GM12878 (cell line): ENCODE measurements around the gene CCDC24. TPM values are rescaled to one million over a fixed set of nuclear protein-coding genes. Genes with fewer than 3 reads are reported as not detected.

Experiments
- BCL11A ChIP-seq: IDR thresholded peaks from 2 replicates; pipeline ENCODE4 v1.6.1; 2011; ENCODE audit warnings: low read depth, low read length
- CHD4 ChIP-seq: fragments of 200-600 bp; sonication (generic); IDR thresholded peaks from 2 replicates; pipeline ENCODE4 v1.6.1; 2016; ENCODE audit warnings: mild to moderate bottlenecking
- EGR1 ChIP-seq, 2 experiments: IDR thresholded peaks; 1 replicate in 1 of 2; 2 replicates in 1 of 2; pipeline ENCODE4 v1.6.1; 2011 to 2012; ENCODE audit warnings: low read depth in 2 of 2, low read length in 2 of 2, borderline replicate concordance in 1 of 2, mild to moderate bottlenecking in 1 of 2, moderate library complexity in 1 of 2
- HDGF ChIP-seq: fragments of 450-650 bp; IDR thresholded peaks from 2 replicates; pipeline ENCODE4 v1.6.1; 2016; ENCODE audit warnings: antibody characterized with exemption
- TARDBP ChIP-seq: IDR thresholded peaks from 2 replicates; pipeline ENCODE4 v1.6.1; 2016; ENCODE audit warnings: borderline replicate concordance
- TCF7 ChIP-seq: IDR thresholded peaks from 2 replicates; pipeline ENCODE4 v1.6.1; 2014; ENCODE audit warnings: antibody characterized with exemption, borderline replicate concordance
- ZNF24 ChIP-seq: fragments of 450-650 bp; IDR thresholded peaks from 2 replicates; pipeline ENCODE4 v1.6.1; 2017; ENCODE audit warnings: antibody characterized with exemption, mild to moderate bottlenecking
- ZZZ3 ChIP-seq: IDR thresholded peaks from 2 replicates; pipeline ENCODE4 v1.6.1; 2011; ENCODE audit warnings: low read depth; ENCODE audit not compliant: control insufficient read depth, insufficient read length
- polyA plus RNA-seq, 11 experiments: library from polyadenylated mRNA; depleted of rRNA in 4 of 11; unstranded in 6 of 11; stranded (reverse) in 5 of 11; fragments of >200 nt; fragmentation: Nextera tagmentation in 4 of 11; fragmentation: Illumina TruSeq in 1 of 11; extraction: Ambion mirVana in 4 of 11; extraction: Trizol in 1 of 11; gene quantifications; 1 replicate in 1 of 11; 2 replicates in 10 of 11; pipeline versions ENCODE4 v1.2.1 to v1.2.3, GENCODE V29; 2011 to 2016; ENCODE audit warnings: inconsistent platforms in 2 of 11, missing spikeins in 2 of 11, low read depth in 1 of 11
- total RNA-seq, 4 experiments: library from RNA; depleted of rRNA in 3 of 4; stranded (reverse); fragments of >200 nt in 3 of 4; fragmentation: Illumina TruSeq in 1 of 4; extraction: Trizol in 1 of 4; gene quantifications; 2 replicates each; pipeline versions ENCODE4 v1.2.1 to v1.2.3, GENCODE V29; 2013 to 2021
- TF ChIP-seq, protein P1 (sequence below): fragments of 450-650 bp; conservative IDR thresholded peaks from 2 replicates; pipeline ENCODE4 v1.6.1; 2017; ENCODE audit warnings: mild to moderate bottlenecking, moderate library complexity
- TF ChIP-seq, protein P2 (sequence below): fragments of 450-650 bp; IDR thresholded peaks from 2 replicates; pipeline ENCODE4 v1.6.1; 2017; ENCODE audit warnings: mild to moderate bottlenecking

The CCDC24 gene
- total and polyA plus RNA-seq, 10 of the 15 experiments (the other 5 are each of a cell fraction or from before 2014, with no cell fraction given) = 0.18 to 3.1 (median 1.6) TPM; not detected in 1

DNA sequence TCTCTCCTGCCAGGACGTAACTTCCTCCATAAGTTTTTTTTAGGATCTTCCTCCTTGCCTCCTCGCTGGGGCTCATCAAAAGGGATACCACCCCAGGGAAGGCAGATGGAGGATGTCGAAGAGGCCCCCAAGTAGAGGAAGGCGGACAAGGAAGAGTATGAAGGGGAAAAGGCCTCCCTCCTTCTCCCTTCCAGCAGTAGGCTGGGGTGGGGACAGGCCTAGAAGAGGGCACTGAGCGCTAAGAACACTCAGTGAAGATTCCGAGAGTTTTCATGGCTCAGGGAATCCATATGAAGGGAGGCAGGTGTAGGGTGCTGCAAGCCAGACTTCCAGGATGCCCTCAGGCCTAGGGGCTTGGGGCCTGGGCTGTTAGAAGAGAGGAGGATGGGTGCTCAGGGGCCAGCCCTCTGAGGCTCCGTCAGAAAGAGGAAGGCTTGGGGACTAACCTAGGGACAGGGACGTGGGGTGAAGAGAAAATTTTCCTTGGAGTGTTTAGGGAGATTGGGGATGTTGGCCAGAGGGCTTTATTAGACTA lies 41.7 kb downstream of the CCDC24 start (continued):
- TF ChIP-seq, protein P1, sequence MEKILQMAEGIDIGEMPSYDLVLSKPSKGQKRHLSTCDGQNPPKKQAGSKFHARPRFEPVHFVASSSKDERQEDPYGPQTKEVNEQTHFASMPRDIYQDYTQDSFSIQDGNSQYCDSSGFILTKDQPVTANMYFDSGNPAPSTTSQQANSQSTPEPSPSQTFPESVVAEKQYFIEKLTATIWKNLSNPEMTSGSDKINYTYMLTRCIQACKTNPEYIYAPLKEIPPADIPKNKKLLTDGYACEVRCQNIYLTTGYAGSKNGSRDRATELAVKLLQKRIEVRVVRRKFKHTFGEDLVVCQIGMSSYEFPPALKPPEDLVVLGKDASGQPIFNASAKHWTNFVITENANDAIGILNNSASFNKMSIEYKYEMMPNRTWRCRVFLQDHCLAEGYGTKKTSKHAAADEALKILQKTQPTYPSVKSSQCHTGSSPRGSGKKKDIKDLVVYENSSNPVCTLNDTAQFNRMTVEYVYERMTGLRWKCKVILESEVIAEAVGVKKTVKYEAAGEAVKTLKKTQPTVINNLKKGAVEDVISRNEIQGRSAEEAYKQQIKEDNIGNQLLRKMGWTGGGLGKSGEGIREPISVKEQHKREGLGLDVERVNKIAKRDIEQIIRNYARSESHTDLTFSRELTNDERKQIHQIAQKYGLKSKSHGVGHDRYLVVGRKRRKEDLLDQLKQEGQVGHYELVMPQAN = no peak
- TF ChIP-seq TARDBP (no peak), BCL11A (no peak), HDGF (no peak), EGR1 (IDR thresholded peaks at IDR 0.05; ENCODE audit: borderline replicate concordance in 1 of 2, low read depth in 2 of 2, low read length in 2 of 2) (no peak), TCF7 (no peak), ZNF24 (no peak), ZZZ3 (no peak), CHD4 (no peak)
- TF ChIP-seq, protein P2, sequence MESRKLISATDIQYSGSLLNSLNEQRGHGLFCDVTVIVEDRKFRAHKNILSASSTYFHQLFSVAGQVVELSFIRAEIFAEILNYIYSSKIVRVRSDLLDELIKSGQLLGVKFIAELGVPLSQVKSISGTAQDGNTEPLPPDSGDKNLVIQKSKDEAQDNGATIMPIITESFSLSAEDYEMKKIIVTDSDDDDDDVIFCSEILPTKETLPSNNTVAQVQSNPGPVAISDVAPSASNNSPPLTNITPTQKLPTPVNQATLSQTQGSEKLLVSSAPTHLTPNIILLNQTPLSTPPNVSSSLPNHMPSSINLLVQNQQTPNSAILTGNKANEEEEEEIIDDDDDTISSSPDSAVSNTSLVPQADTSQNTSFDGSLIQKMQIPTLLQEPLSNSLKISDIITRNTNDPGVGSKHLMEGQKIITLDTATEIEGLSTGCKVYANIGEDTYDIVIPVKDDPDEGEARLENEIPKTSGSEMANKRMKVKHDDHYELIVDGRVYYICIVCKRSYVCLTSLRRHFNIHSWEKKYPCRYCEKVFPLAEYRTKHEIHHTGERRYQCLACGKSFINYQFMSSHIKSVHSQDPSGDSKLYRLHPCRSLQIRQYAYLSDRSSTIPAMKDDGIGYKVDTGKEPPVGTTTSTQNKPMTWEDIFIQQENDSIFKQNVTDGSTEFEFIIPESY = no peak
- TF ChIP-seq, all 136 proteins: peak for 0
